Karpas-422 (cell line): Measurements from ENCODE around the gene RNF113B. TPM values are rescaled to one million over a fixed set of nuclear protein-coding genes. Genes with fewer than 3 reads are reported as not detected.

Source experiments
- DNase-seq: peaks from one replicate; pipeline ENCODE4 v3.0.0-alpha.2; 2015
- H2AFZ ChIP-seq: fragments of 200-600 bp; sonication (generic); 2 replicates; pipeline ENCODE4 v1.6.1; 2014; ENCODE audit warnings: antibody characterized with exemption, low read length, mixed read lengths
- H3K27ac ChIP-seq: fragments of 200-600 bp; sonication (generic); 2 replicates; pipeline ENCODE4 v1.5.1; 2014; ENCODE audit warnings: mild to moderate bottlenecking, low read length, moderate library complexity
- H3K27me3 ChIP-seq: fragments of 200-600 bp; sonication (generic); 2 replicates; pipeline ENCODE4 v1.6.1; 2014; ENCODE audit warnings: low read length, mixed read lengths
- H3K36me3 ChIP-seq: fragments of 200-600 bp; sonication (generic); 2 replicates; pipeline ENCODE4 v1.6.1; 2014; ENCODE audit warnings: low read length, mixed read lengths; ENCODE audit not compliant: insufficient read depth
- H3K4me1 ChIP-seq: fragments of 200-600 bp; sonication (generic); 2 replicates; pipeline ENCODE4 v1.6.1; 2014; ENCODE audit warnings: mild to moderate bottlenecking, low read length, mixed read lengths
- H3K4me2 ChIP-seq: fragments of 200-600 bp; sonication (generic); 2 replicates; pipeline ENCODE4 v1.6.1; 2014; ENCODE audit warnings: low read length, low read depth, mild to moderate bottlenecking; ENCODE audit not compliant: poor library complexity, severe bottlenecking
- H3K4me3 ChIP-seq: fragments of 200-600 bp; sonication (generic); 2 replicates; pipeline ENCODE4 v1.5.1; 2014; ENCODE audit warnings: mild to moderate bottlenecking, antibody characterized with exemption, low read length, mixed read lengths
- H3K79me2 ChIP-seq: fragments of 200-600 bp; sonication (generic); 2 replicates; pipeline ENCODE4 v1.6.1; 2014; ENCODE audit warnings: mild to moderate bottlenecking, low read length, mixed read lengths
- H3K9ac ChIP-seq: fragments of 200-600 bp; sonication (generic); 2 replicates; pipeline ENCODE4 v1.6.0; 2014; ENCODE audit warnings: low read length
- H3K9me2 ChIP-seq: fragments of 200-600 bp; sonication (generic), shearing (Covaris generic); replicated peaks from 2 replicates; pipeline ENCODE4 v1.6.0; 2014; ENCODE audit warnings: mild to moderate bottlenecking, low read length, moderate library complexity; ENCODE audit not compliant: insufficient read depth
- H3K9me3 ChIP-seq: fragments of 300-700, 200-600 bp; sonication (generic); 2 replicates; pipeline ENCODE4 v1.6.1; 2014; ENCODE audit warnings: low read length, mixed read lengths
- H4K20me1 ChIP-seq: fragments of 200-600 bp; sonication (generic); 2 replicates; pipeline ENCODE4 v1.6.1; 2014; ENCODE audit warnings: mild to moderate bottlenecking, antibody characterized with exemption, low read length, low read depth; ENCODE audit not compliant: insufficient read depth
- small RNA-seq: library from RNA; depleted of rRNA; stranded (forward); fragments of <200 nt; gene quantifications from one replicate; pipeline ENCODE3, GENCODE V24; 2014
- total RNA-seq: library from RNA; depleted of rRNA; stranded (reverse); fragments of >200 nt; shearing (Covaris generic); gene quantifications from 2 replicates; pipeline ENCODE4 v1.2.3, GENCODE V29; 2014; ENCODE audit warnings: low replicate concordance; rRNA removed

The RNF113B gene
- total RNA-seq, 1 experiment from 2014 or later = not detected

- Histone ChIP-seq H3K9ac (no peak overlapping the region), H3K4me3 (no peak overlapping the region), H3K4me2 (no peak overlapping the region), H3K36me3 (no peaks in the 10 kb centered on the region), H3K27me3 (no peaks in the 10 kb centered on the region), H3K4me1 (peaks cover 5% of the 10 kb centered on the region), H3K9me3 (no peaks in the 10 kb centered on the region), H3K9me2 (no peaks in the 10 kb centered on the region), H2AFZ (no peak overlapping the region), H3K27ac (no peak overlapping the region), H3K79me2 (no peaks in the 10 kb centered on the region), H4K20me1 (no peaks in the 10 kb centered on the region)
- DNase-seq = no peak
Measured at GRCh38 chr13:98129059-98129746, 47.9 kb downstream of the RNF113B start.

Small RNA genes within 50 kb of the gene (small RNA-seq; reads per million reads assigned to genes)
- gene MIR3170 = not detected

Other genes with a start within 250 kb of the RNF113B start
- 61.8 and 114 TPM in 2 replicates for gene IPO5, start 223.6 kb downstream of the RNF113B start, total RNA-seq
- not detected in 2 replicates for gene FARP1, start 34.2 kb downstream of the RNF113B start, total RNA-seq